Omental fat pad (tissue), 4 donors: ENCODE results near the gene MKKS. TPM values are rescaled to one million over a fixed set of nuclear protein-coding genes. Genes with fewer than 3 reads are reported as not detected.

Experiments
- ATAC-seq: fragments of 150-250 bp; one replicate; pipeline ENCODE4 v1.9.1; 2016; ENCODE audit warnings: mild to moderate bottlenecking, moderate library complexity; ENCODE audit not compliant: low FRiP score
- DNase-seq: peaks from one replicate; pipeline ENCODE4 v3.0.0-alpha.2; 2019; ENCODE audit warnings: low spot score
- total RNA-seq, 4 donors: library from RNA; depleted of rRNA; stranded (reverse); fragments of >200 nt; gene quantifications; one replicate each; pipeline ENCODE4 v1.1.0, GENCODE V29; 2016
- TF ChIP-seq, protein P1 (sequence below), 3 donors: fragments of 450-650 bp; IDR thresholded peaks; one replicate each; pipeline ENCODE4 v1.5.1; 2016 to 2017; ENCODE audit warnings: antibody characterized with exemption in 3 of 3, mild to moderate bottlenecking in 3 of 3, moderate library complexity in 2 of 3

Gene MKKS
- total RNA-seq, 4 donors from 2014 or later: 7.7 to 25.5 (median 12.5) TPM

DNA sequence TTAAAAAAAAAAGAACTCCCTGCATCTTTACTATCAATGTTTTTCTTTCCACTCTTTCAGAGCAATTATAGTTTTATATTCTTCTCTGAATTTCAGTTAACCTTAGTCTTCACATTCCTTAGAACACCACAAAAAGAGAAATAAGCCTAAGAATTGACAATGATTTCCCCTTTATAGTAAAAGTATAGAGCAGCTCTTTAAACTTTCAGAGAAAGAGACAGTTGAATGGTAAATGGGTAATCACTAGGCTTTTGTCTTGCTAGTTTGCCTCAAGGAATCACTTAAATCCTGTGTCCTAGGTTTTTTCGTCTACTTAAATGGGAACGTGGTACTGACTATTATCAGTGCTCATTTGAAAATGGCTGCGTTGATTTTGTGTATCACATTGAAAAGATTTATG, 32.8 kb upstream of the MKKS start:
- DNase-seq (no peak), ATAC-seq (no peak)
- TF ChIP-seq, protein P1, sequence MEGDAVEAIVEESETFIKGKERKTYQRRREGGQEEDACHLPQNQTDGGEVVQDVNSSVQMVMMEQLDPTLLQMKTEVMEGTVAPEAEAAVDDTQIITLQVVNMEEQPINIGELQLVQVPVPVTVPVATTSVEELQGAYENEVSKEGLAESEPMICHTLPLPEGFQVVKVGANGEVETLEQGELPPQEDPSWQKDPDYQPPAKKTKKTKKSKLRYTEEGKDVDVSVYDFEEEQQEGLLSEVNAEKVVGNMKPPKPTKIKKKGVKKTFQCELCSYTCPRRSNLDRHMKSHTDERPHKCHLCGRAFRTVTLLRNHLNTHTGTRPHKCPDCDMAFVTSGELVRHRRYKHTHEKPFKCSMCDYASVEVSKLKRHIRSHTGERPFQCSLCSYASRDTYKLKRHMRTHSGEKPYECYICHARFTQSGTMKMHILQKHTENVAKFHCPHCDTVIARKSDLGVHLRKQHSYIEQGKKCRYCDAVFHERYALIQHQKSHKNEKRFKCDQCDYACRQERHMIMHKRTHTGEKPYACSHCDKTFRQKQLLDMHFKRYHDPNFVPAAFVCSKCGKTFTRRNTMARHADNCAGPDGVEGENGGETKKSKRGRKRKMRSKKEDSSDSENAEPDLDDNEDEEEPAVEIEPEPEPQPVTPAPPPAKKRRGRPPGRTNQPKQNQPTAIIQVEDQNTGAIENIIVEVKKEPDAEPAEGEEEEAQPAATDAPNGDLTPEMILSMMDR (IDR thresholded peaks at IDR 0.05): no peak

DNA sequence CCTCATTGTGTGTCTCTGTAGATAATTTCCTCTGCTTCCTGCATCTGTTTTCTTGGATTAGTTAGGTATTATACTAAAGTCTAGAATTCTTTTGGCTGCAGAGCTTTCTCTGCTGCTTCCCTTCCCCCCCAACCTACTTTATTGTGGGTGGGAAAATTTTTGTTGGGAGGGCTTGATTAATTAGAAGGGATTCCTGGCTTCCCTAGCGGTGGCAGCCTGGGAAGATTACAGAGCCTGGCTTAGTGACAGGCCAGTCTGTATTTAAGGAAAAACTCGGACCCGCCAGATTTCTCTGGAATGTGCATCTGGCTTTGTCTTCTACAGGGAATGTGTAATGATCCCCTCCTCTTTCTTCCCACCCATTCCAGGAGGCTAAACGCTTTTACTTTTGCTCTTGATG, 32.3 kb upstream of the MKKS start:
- ATAC-seq (no peak), DNase-seq (no peak)
- TF ChIP-seq, protein P1 (IDR thresholded peaks at IDR 0.05): no peak

DNA sequence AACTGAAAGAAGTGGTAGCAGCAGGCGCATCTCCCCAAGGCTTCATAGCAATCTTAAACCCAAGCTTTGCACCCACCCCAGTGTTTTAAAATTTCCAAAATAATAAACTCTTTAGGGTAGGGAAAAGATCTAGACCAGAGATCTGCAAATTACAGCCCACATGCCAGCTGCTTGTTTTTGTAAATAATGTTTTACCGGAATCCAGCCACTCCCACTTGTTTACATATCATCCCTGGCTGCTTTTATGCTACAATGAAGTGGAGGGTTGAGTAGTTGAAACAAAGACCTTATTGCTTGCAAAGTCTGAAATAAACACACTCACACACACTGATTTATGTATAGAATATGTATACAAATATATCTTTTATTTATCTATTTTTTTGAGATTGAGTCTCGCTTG, 31.1 kb upstream of the MKKS start:
- TF ChIP-seq, protein P1 (IDR thresholded peaks at IDR 0.05): no peak
- DNase-seq: no peak
- no peak for ATAC-seq

DNA sequence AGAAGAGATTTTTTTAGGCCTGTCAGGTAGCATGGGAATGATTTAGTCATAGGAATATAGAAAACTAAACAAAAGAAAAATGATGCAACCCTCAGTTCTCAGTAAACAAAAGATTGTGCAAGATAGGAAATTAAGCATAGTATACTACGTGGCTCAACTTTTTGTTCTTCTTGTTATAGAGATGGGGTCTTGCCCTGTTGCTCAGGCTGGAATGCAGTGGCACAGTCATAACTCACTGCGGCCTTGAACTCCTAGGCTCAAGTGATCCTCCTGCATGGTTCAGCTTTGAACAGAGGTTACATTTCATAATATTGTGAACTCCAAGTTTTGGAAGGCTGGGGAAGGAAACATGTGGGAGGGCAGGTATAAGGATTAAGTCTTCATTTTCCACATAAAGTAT, 29.6 kb upstream of the MKKS start:
- TF ChIP-seq, protein P1 (IDR thresholded peaks at IDR 0.05): no peak
- ATAC-seq: no peak
- no peak for DNase-seq

DNA sequence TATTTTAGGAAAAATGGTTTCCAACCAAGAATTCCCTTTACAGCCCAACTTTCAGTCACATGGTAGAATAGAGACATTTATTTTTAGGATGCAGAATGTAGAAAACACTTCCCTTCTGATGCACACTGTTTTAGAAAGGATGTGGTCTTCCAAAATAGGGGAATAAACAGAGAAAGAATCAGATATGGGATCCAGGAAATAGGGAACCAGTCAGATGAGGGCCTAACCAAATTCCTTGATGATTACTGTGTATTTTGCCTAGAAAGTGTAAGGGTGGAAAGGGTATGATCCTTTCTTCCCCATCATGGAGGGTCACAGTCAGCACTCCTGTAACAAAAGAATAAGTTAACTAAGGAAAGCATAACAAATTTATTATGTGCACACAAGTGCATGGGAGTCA, 28.5 kb upstream of the MKKS start:
- no peak for DNase-seq
- TF ChIP-seq, protein P1 (IDR thresholded peaks at IDR 0.05): no peak
- no peak for ATAC-seq

DNA sequence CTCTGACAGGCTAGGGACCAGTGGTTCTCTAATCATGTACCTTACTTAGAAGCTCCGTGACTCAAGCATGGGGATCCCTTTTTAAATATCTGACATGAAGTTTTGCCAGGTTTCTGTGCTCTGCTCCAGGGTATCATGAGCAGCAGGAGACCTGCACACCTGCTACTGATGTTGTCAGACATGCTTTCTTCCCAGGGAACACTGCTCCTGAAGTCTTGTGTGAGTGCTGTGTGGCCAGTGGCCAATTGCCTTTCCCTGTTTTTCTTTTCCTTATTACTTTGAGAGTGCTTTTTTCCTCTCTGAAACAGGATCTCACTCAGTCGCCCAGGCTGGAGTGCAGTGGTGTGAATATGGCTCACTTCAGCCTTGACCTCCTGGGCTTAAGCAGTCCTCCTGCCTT, 27.5 kb upstream of the MKKS start:
- TF ChIP-seq, protein P1 (IDR thresholded peaks at IDR 0.05): no peak
- ATAC-seq (no peak), DNase-seq (no peak)

DNA sequence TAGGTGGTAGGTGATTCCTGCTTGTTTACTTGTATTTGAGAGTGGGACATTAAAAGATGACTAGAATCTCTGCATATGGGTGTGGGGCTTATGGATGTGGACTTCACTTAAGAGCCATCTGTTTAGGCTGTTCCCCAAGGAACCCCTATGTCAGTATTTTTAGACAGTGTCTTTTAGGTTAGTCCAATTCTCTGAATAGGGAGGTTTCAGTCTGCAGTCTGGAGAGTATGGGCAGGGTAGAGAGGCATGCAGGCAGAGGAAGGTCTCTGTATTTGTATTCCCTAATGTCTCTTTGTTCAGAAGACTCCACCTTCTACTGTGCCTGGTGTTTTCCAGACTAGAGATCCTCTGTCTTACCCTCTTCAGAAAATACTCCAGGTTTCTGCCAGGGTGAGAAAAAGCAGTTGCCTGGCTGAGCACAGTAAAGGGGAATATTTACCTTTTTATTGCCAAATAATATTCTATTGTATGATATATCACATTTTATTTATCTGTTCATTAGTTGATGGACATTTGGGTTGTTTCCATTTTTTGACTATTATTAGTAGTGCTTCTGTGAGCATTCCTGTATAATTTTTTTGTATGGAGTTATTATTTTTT, 20.2 kb upstream of the MKKS start:
- TF ChIP-seq, protein P1 (IDR thresholded peaks at IDR 0.05): no peak
- ATAC-seq (no peak), DNase-seq (no peak)
